Stimulated activated CD4-positive, alpha-beta T cell treated with anti-CD3 and anti-CD28 coated beads, Interleukin-1b, Interleukin-23, amount 100 ng/mL, for 24 hours (primary cell): ENCODE data around the gene STAMBPL1.

Source experiments
- DNase-seq, 4 experiments: peaks; one replicate each; pipeline ENCODE4 v3.0.0-alpha.2; 2020; ENCODE audit warnings: low read depth in 4 of 4, low spot score in 1 of 4

Gene STAMBPL1

DNA sequence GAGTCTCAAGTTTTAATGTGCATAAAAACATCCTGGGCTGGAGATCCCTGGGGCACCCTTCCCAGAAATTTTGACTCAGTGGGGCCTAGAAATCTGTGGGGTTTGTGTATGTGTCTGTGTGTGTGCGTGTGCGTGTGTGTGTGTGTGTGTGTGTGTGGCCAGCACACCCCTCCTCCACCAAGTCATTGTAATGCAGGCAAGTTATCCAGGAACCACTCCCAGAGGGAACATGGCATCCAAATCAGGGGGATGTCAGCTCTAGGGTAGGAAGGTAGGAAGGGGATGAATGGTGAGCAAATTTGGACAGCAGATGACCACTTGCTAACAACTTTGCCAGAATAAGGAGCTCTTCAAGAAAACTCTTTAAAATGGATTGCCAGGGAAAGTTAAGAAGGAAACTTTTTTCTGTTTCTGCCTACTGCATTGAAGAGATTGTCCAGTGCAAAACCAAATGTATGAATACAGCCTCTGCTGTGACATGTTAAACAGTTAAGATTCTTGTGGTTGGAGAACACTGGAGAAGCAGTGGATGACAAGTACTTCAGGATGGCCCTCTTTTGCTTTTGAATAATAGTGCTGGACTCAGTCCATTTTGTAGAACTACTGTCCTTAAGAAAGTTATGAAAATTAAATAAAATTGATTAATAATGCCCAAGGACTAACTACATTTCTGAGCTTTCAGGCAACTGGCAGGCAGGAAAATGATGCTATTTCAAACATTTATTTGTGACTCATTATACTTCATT lies 12.3 kb downstream of the STAMBPL1 start:
- DNase-seq, result no peak

GRCh38 chr10:88893611-88894010 lies 13.6 kb downstream of the STAMBPL1 start:
- no peak for DNase-seq

- DNase-seq, result no peak
Measured at GRCh38 chr10:88895250-88895649, 15.2 kb downstream of the STAMBPL1 start.

GRCh38 chr10:88896372-88896993 lies 16.4 kb downstream of the STAMBPL1 start:
- no peak for DNase-seq

DNA sequence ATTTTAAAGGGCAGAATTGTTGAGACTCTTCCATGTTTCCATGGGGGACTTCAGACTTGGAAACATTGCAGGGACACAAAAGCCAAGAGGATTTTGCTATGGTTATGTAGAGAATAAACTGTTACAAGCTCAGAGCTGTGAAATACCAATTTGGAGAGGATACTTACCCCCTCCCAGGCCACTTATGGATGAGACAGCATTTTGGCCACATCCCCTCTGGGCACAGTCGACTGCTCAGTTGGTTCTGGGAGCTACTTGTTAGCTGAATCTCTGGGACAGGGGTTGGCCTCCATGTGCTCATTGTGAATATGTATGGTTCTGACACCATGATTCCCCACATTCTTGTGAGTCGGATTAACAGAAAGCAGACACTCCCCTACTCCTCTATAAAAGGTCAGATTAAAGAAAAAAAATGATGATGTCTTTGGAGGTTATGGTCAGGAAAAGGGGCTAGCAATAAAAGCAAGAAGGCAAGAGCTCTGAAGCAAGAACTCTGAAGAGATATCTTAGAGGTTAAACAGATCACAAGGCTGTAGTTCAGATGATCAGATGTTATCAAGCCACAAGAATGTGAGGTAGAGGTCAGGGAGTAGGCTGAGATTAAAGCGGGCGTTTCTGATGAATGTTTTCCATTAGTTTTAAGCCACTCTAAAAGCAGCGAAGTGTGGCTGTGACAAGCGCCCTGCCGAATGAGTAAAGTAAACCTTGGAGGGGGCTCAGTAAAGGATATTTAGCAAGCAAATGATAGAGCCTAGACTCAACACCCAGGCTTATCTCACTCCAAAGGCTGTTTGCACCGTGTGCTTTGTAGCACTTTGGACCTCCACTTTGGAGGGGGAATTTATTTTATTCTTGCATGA lies 17.2 kb downstream of the STAMBPL1 start:
- peak in 1 of 4 experiments; percentile 12 for DNase-seq

- DNase-seq, result no peak
Measured at GRCh38 chr10:88898727-88899126, 18.7 kb downstream of the STAMBPL1 start.

- no peak for DNase-seq
Measured at GRCh38 chr10:88899886-88900285, 19.8 kb downstream of the STAMBPL1 start.

DNA sequence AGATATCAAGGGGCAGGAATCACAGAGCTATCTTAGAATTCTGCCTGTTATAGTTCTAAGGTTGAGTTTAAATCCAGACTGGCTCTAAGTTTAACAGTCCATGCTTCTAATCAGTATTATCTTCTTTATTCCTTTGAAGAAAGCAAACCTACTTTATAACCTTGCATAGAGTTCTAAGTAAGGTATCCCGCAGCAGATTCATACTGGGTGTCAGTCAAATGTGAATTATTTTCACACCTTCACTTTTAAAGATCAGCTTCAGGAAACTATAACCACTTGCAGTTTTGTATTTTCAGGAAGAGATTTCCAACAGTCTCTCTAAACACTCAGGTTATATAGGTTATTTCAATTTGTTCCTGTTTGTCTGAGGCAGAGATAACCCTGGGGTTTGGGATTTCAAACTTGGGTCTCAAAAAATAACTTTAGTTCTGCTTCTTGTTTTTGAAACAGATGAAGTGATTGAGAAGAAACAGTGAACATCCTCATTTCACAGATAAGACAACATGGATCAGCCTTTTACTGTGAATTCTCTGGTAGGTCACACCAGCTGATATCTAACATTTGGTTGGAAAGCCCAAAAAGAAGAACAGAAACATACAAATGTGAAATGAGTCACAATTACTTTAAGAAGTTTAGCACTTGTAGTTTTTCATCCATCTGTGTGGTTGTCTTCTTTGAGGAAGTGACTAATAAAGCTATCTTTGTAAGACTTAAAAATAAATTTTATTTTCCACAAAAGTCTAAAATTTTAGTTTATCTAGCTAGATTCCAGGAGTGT lies 21.4 kb downstream of the STAMBPL1 start:
- no peak for DNase-seq

GRCh38 chr10:88901984-88902789 lies 22.1 kb downstream of the STAMBPL1 start:
- DNase-seq, result no peak

- no peak for DNase-seq
Measured at GRCh38 chr10:88903715-88904114, 23.7 kb downstream of the STAMBPL1 start.

GRCh38 chr10:88906921-88907320 lies 26.9 kb downstream of the STAMBPL1 start:
- no peak for DNase-seq

DNA sequence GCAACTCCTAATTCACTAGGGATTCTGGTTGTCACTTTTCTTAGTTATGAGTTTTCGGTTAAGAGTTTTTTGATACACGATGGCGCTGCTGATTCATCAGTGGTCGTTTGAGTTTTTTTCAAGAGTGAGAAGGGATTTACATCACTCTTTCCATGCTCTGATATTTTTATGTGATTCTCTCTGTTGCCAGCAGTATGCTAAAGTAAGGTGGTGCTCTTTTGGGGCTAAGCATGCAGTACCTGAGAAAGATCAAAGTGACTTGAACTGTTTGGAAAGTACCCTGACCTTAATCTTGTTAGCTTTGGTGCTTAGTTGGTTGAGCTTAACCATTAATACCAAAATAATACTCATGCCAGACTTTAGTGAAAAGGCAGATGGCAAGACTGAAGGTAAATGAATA lies 28.1 kb downstream of the STAMBPL1 start:
- no peak for DNase-seq

GRCh38 chr10:88911116-88911515 lies 31.1 kb downstream of the STAMBPL1 start:
- DNase-seq, result no peak

GRCh38 chr10:88911851-88912250 lies 31.8 kb downstream of the STAMBPL1 start:
- no peak for DNase-seq

GRCh38 chr10:88913127-88913526 lies 33.1 kb downstream of the STAMBPL1 start:
- DNase-seq, result no peak

DNA sequence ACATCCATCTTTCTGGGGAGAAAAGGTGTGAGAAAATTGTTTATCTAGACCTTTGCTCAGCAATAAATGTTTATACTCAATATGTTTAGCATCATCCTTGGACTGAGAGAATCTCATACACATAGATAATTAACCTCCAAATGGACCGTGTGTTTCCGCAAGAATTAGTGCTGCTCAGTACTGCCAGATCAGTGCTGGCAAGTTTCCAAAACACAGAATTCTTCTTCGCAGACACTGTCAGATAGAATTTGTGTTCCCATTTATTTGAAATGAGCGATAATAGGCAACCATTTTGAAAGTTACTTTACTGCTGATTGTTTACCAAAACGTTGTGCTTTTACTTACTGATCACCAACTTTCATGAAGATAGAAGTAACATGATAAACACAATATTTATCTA lies 33.7 kb downstream of the STAMBPL1 start:
- no peak for DNase-seq

GRCh38 chr10:88915781-88916180 lies 35.7 kb downstream of the STAMBPL1 start:
- DNase-seq, result no peak

GRCh38 chr10:88916231-88916630 lies 36.2 kb downstream of the STAMBPL1 start:
- DNase-seq, result no peak

GRCh38 chr10:88916986-88917385 lies 36.9 kb downstream of the STAMBPL1 start:
- DNase-seq, result no peak

- DNase-seq, result no peak
Measured at GRCh38 chr10:88918191-88918905, 38.3 kb downstream of the STAMBPL1 start.
